Measurements from ENCODE around the gene PRRX2. TPM values are rescaled to one million over a fixed set of nuclear protein-coding genes. Genes with fewer than 3 reads are reported as not detected.

PRRX2 gene
- total and polyA plus RNA-seq, 9 of the 15 experiments (the other 6 are each of a cell fraction or from before 2014, with no cell fraction given), result 0.21 TPM; not detected in 8

GRCh38 chr9:129759804-129760502 is 94.5 kb downstream of the PRRX2 start (continued):
- TF ChIP-seq TFAP4 (CRISPR knock-in tag; IDR thresholded peaks at IDR 0.05; ENCODE audit: borderline replicate concordance), result peak; percentile 74
- TF ChIP-seq ZNF134 (CRISPR knock-in tag; conservative IDR thresholded peaks at IDR 0.05), result no peak
- no peak for TF ChIP-seq C11orf30 (IDR thresholded peaks at IDR 0.05; ENCODE audit: low read depth)
- TF ChIP-seq DPF2 (IDR thresholded peaks at IDR 0.05), result peak; percentile 52; the same call in 1 of the 2 replicates
- no peak for TF ChIP-seq POLR2G (IDR thresholded peaks at IDR 0.05; ENCODE audit: low read depth, low read length)
- TF ChIP-seq PKNOX1 (IDR thresholded peaks at IDR 0.05), result 0 out of 2 replicates have a peak, but pooled peaks have one; percentile 4
- no peak for TF ChIP-seq TRIM28 (IDR thresholded peaks at IDR 0.05)
- no peak for TF ChIP-seq ASH1L (IDR thresholded peaks at IDR 0.05; ENCODE audit: borderline replicate concordance, low read depth, partially characterized antibody)
- TF ChIP-seq RBM25 (IDR thresholded peaks at IDR 0.05; ENCODE audit: low read depth, low read length, severe bottlenecking), result peak; percentile 43
- TF ChIP-seq ZFX (CRISPR knock-in tag; IDR thresholded peaks at IDR 0.05), result peak; percentile 36
- peak; percentile 28; the same call in 1 of the 2 replicates for TF ChIP-seq HMBOX1 (IDR thresholded peaks at IDR 0.05)
- TF ChIP-seq UBTF (IDR thresholded peaks at IDR 0.05; ENCODE audit: borderline replicate concordance in 1 of 2, low read depth in 2 of 2, low read length in 2 of 2), result no peak
- TF ChIP-seq TEAD1 (CRISPR knock-in tag; IDR thresholded peaks at IDR 0.05), result peak in 1 of 2 experiments; percentile 35; a peak in 1 of 4 replicates
- TF ChIP-seq ZNF445 (CRISPR knock-in tag; IDR thresholded peaks at IDR 0.05; ENCODE audit: low read depth), result no peak
- TF ChIP-seq NR3C1 (CRISPR knock-in tag; IDR thresholded peaks at IDR 0.05), result no peak
- TF ChIP-seq FOXP4 (CRISPR knock-in tag; IDR thresholded peaks at IDR 0.05; ENCODE audit: borderline replicate concordance), result no peak

Data from K562 (cell line).